HG03196 (cell line): Measurements from ENCODE around the gene AGAP2.
"Not testable (repeated sequence)": the region's sequence is repeated elsewhere in the genome, so short reads cannot be mapped to it uniquely, and the experiment has no call there.

Source experiments
- ATAC-seq: cut with Tn5 transposase; IDR thresholded peaks from one replicate; pipeline ENCODE4 v1.9.1; 2021; ENCODE audit not compliant: unreplicated experiment

Gene AGAP2

DNA sequence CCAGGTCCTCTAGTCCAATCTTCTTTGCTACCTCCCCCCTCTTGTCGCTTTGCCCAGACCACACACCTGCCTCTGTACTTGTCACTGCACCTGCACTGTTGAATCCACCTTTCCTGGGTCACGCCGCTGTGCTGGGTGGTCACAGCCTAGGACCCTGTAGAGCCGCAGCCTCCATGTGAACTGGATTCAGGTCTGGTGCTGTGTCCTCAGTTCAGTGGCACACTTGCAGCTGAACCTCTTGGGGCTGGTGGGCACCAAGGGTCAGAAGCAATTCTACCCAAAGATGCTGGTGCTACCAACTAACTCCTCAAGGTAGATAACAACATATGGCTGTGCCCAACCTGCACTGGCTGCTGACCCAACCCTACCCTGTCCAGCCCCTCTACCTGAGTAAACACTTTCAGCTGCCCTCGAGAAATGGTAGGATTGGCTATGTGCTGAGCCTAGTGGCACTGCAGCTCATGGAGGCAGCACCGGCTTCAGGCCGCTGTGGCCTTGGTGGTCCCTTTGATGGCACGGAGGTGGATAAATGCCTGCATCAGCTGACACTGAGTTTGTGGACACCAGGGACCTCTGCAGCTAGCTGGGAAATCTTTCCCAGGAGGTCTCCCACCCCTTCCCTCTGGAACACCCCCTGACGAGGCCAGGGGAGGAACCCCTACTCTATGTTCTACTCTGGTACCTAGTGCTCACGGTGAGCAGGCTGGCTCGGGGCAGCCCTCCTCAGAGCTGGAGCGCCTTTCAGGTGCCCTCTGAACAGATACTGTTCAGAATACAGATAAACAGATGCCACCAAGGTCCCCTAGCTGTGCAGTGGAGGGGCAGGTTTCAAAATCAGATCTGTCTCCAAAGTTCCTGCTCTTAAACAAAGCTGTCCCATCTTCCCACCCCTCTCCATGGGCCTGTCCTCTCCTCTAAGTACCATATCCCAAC, 14.3 kb downstream of the AGAP2 start:
- ATAC-seq = no peak

DNA sequence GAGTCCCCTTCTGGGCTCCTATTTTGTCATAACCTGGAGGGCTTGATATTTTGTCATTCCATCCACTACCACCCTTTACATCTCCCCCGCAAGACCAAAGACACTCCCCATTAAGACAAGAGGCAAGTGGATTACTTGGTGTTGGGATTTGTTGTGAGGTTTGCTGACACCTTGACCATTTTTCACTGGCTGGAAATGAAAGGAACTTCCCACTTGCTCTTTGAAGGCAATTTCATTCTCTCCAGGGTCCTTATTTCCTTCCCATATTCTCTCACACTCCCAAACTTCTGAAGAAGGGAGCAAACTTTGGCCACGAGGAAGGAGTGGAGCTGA, 14.9 kb downstream of the AGAP2 start:
- no peak for ATAC-seq

DNA sequence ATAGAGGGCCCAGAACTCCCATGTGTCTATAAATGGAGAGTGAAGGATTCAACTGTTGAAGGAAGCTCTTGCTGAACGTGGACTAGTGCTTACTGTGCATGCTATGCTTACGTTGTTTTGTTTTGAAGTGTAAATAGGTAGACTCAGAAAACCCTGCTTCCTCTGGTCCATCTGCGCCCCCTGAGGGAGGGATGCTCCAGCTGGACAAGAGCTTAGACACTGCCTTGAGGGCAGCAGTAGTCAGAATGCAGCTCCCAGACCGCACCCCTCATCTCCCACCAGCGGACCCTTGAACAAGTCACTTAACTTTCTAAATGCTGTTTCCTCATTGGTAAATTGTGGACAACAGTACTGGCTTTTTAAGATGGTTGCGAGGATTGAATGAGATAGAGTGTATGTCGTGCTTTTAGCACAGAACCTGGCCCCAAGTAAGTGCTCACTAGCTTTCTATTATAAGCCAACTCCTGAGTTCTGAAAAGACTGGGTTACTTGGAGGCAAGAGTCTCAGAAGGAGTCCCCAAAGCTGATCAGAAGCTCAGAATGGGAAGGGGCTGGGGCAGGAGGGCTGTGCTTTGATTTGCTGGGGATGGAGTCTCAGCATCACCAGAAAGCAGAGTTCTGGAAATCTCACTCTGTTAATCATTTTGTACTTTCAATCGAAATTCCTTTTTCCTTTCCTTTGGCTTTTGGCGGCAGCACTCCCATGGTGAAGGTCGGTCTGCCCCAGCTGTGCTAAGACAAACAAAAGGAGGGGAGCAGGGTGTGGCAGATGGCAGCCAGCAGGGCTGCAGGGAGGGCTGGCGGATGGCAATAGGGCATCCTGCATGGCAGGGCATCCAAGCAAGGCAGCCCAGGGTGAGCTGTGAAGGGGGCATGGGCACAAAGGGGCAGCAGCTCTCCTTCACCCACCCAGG, 15.6 kb downstream of the AGAP2 start:
- ATAC-seq = no peak

DNA sequence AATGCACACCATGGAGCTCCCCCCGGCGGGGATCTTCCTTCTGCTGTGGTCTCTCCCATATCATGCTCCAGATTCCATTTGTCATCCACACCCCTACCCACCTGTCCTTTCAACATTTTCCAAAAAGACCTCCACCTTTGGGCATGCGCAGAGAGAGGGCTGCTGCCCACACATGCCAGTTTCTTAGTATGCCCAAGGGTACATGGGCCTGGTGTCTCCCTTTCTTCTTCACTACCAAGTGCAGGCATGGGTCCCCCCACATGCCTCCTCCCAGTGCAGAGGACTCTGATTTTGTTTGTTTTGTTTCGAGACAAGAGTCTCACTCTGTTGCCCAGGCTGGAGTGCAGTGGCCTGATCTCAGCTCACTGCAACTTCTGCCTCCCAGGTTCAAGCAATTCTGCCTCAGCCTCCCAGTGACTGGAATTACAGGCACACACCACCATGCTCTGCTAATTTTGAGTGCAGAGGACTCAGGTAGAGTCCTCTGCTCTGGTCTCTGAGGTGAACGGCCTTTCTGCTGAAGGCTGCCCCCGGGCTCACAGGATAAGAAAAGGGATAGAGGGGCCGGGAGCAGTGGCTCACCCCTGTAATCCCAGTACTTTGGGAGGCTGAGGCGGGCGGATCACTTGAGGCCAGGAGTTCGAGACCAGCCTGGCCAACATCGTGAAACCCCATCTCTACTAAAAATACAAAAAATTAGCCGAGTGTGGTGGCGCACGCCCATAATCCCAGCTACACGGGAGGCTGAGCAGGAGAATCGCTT, 16.5 kb downstream of the AGAP2 start:
- not testable (repeated sequence) for ATAC-seq

DNA sequence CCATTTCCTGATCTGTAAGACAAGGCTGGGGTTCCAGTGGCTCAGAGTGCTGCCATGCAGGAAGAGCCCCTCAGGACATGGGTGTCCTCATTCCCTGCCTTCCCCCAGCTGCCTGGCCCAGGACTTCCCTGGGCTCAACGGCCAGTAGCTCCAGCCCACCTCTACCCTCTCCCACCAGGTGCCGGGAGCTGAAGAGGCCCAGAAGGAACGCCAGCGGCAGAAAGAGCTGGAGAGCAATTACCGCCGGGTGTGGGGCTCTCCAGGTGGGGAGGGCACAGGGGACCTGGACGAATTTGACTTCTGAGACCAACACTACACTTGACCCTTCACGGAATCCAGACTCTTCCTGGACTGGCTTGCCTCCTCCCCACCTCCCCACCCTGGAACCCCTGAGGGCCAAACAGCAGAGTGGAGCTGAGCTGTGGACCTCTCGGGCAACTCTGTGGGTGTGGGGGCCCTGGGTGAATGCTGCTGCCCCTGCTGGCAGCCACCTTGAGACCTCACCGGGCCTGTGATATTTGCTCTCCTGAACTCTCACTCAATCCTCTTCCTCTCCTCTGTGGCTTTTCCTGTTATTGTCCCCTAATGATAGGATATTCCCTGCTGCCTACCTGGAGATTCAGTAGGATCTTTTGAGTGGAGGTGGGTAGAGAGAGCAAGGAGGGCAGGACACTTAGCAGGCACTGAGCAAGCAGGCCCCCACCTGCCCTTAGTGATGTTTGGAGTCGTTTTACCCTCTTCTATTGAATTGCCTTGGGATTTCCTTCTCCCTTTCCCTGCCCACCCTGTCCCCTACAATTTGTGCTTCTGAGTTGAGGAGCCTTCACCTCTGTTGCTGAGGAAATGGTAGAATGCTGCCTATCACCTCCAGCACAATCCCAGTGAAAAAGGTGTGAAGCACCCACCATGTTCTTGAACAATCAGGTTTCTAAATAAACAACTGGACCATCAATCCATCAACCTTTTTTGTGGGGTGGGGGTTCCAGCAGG, 17.6 kb downstream of the AGAP2 start:
- no peak for ATAC-seq

DNA sequence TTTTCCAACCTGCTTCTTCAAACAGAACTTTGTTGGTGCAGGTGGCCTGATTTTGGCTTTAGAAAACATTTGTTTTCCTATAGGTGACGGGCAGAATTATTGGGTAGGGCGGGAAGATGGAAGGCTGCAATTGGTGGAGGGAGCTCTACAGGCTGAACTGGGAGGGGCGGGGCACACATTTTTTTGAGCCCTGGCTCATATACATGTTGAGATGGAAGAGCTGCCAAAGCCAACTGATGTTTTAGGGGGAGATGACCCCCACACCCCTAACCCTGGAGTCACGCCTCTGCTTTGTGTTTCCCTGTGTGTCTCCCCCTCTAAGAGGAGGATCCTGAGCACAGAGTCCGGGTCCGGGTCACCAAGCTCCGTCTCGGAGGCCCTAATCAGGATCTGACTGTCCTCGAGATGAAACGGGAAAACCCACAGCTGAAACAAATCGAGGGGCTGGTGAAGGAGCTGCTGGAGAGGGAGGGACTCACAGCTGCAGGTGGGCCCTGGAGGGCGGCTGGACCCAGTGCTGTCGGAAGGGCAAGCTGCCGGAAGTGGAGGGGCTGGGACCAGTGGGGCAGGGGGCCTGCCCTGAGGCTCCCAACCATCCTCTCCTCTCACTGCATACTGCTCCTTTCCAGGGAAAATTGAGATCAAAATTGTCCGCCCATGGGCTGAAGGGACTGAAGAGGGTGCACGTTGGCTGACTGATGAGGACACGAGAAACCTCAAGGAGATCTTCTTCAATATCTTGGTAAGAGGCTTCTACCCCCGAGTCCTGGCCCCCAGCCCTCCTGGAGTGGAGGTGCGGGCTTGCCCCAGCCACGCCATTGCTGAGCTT, 18.6 kb downstream of the AGAP2 start:
- no peak for ATAC-seq

DNA sequence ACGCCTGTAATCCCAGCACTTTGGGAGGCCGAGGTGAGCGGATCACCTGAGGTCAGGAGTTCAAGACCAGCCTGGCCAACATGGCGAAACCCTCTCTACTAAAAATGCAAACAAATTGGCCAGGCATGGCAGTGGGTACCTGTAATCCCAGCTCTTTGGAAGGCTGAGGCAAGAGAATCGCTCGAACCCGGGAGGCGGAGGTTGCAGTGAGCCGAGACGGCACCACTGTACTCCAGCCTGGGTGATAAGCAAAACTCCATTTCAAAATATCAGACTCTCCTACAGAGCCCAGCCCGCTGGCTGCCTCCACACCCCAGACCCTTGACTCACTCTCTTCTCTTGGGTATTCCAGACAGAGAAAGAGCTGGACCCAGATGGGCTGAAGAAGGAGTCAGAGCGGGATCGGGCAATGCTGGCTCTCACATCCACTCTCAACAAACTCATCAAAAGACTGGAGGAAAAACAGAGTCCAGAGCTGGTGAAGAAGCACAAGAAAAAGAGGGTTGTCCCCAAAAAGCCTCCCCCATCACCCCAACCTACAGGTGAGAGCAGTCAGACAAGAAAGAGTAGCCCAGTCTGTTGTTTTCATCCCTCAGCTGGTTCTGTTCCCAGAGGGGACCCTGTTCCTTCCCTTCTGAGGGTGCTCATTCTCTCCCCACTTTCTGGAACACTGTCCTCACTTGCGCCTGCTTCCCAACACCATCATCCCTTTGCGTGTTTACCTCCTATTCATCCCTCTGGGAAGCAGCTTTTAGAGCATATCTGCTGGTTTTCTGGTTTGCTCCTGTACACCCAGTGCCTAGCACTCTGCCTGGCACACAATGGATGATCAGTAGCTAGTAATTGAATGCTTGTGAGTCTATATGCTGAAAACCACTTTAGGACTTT, 19.7 kb downstream of the AGAP2 start:
- ATAC-seq = no peak

DNA sequence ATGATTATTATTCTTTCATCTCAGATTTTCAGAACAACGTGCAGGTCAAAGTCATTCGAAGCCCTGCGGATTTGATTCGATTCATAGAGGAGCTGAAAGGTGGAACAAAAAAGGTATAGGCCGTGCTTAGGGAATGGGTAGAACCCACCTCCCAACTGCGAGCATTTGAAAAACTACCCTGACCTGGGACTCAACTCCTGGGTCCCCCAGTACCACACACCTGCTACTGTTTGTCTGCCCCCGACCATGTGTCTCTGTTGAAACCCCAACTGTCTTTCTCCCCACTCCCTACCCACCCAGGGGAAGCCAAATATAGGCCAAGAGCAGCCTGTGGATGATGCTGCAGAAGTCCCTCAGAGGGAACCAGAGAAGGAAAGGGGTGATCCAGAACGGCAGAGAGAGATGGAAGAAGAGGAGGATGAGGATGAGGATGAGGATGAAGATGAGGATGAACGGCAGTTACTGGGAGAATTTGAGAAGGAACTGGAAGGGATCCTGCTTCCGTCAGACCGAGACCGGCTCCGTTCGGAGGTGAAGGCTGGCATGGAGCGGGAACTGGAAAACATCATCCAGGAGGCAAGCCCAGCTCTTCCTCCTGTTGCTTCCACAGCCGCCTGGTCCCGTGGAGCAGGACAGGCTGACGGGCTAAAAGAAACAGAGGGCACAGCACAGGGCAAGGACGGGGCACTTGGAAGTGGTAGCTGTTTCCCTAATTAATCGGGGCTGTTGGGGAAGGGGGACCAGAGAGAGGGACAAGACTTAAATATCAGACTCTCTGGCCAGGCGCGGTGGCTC, 20.5 kb downstream of the AGAP2 start:
- no peak for ATAC-seq

DNA sequence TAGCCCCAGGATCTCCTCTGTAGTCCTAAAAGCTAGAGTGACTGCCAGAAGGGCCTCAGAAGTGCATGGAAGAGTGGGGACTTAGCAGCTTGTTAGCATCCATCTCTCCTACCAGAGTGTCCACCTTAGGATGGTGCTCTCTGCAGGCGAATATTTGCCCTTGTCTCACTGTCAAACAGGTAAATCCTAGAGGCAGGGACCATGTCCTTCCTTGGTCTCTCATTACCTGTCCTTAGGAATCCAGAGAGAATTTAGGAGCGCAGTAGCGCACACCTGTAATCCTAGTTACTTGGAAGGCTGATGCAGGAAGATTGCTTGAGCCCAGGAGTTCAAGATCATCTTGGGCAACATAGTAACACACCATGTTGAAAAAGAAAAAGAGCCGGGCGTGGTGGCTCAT, 21.4 kb downstream of the AGAP2 start:
- no peak for ATAC-seq

DNA sequence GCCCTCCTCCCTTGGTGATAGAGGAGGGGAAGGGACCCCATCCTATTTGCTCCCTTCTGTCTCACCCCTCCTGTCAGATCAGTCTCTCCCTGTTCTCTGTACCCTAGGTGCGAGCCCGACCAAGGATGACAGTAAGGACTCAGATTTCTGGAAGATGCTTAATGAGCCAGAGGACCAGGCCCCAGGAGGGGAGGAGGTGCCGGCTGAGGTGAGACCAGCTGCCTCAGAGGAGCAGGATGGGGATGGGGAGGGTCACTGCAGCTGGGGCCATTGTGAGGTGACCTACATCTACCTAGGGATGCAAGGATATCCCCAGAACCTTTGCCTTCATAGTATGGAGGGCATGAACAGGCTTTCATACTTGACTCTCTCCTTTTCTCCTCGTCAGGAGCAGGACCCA, 22.2 kb downstream of the AGAP2 start:
- ATAC-seq = no peak

DNA sequence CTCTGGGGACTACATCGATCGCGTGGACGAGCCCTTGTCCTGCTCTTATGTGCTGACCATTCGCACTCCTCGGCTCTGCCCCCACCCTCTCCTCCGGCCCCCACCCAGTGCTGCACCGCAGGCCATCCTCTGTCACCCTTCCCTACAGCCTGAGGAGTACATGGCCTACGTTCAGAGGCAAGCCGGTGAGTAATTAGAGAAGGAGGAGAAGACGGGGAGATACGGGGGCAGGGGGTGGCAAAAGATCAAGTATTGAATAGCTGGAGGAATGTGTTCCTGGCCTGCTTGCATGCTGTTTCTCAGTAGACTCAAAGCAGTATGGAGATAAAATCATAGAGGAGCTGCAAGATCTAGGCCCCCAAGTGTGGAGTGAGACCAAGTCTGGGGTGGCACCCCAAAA, 22.8 kb downstream of the AGAP2 start:
- no peak for ATAC-seq

DNA sequence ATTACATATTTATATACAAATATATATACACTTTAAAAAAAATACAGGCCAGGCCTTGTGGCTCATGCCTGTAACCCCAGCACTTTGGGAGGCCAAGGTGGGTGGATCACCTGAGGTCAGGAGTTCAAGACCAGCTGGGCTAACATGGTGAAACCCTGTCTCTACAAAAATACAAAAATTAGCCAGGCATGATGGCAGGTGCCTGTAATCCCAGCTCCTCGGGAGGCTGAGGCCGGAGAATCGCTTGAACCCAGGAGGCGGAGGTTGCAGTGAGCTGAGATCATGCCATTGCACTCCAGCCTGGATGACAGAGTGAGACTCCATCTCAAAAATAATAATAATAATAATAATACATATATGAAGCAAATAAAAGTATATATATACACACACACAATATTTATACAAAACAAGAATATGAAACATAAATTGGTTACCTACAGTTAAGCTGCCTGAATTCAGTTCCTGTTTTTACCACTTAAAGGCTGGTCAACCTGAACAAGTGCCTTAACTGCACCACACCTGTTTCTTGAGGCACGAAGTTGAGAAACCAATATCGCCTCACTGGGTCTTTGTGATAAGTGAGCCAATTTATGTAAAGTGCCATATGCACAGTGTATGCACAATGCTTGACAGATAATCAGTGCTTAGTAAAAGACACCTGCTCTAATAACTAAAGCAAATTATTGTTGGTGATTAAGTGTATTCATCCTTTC, 23.4 kb downstream of the AGAP2 start:
- ATAC-seq = not testable (repeated sequence)

DNA sequence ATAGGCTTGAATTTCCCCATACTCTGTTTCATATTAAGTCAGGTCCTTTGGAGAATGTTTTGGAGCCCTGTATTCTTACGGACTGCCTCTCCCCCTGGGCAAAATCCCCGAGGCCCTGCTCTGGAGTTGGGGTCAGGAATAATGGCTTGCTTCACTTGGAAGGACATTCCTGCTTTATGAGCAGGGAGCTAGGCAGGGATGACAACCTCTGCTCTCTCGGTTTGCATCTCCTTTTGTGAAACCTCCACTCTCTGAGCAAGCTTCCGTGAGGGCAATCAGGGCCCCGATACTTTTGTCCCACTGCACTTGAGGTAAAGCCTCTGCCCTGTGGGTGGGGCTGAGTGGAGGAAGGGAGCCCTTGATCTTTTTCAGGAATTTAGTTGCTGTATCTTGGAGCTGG, 25.3 kb downstream of the AGAP2 start:
- ATAC-seq = no peak

DNA sequence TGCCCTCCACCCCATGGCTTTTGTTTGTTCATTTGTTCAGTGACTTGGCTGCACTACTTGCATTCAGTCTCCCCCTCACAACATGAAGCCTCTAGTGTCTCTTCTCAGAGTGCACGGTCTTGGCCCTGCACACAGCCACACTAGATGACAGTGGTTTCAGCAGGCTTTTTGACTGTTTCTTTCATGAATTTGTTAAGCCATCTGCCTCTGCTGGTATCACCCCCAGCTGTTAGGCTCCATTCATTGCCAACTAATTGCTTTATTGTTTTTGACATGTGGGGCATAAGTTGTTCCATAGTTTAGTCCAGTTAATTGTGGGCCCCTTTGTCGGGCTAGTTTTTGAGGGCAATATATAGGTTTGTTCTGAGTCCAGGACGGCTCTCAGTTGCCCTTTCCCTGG, 25.8 kb downstream of the AGAP2 start:
- ATAC-seq = no peak

DNA sequence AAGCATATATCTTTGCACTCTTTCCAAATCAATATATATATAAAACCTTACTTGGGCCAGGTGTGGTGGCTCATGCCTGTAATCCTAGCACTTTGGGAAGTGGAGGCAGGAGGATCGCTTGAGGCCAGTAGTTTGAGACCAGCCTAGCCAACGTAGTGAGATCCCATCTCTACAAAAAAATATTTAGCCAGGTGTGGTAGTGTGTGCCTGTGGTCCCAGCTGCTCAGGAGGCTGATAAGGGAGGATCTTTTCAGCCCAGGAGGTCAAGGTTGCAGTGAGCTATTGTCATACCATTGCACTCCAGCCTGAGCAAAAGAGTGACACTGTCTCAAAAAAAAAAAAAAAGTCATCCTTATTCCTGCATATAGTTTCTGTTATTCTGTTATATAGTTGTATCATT, 30.2 kb downstream of the AGAP2 start:
- ATAC-seq = no peak

DNA sequence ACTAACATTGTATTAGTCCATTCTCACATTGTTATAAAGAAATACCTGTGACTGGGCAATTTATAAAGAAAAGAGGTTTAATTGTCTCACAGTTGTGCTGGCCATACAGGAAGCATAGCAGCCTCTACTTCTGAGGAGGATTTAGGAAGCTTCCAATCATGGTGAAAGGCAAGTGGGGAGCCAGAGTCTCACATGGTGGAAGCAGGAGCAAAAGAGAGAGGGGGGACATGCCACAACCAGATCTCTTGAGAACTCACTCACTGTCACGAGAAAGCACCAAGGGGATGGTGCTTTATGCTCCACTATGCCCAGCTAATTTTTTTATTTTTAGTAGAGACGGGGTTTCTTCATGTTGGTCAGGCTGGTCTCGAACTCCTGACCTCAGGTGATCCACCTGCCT, 31.3 kb downstream of the AGAP2 start:
- ATAC-seq = no peak

DNA sequence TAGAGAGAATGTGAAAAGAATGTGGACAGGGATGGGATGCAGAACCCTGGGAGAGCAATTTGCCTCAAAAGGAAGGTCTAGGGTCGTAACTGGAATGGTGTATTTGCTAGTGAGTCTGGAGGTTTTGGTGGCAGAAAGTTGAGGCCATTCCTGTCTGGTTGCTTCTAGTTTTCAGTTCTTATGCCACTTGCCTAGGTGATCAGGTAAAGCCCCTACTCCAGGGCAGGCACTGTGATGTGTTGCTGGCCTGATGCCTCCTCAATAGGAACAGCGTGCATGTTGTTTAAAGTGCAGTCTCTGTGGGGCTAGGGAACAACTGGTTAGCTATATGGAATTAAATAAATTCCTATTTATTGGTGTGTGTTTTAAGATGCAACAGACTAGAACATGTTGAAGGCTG, 38.2 kb downstream of the AGAP2 start:
- ATAC-seq = no peak
